HG02763 (cell line): ENCODE results near the gene IMPG2.

Source experiments
- ATAC-seq: cut with Tn5 transposase; IDR thresholded peaks from one replicate; pipeline ENCODE4 v1.9.1; 2021; ENCODE audit warnings: mild to moderate bottlenecking, moderate library complexity; ENCODE audit not compliant: unreplicated experiment

IMPG2 gene

DNA sequence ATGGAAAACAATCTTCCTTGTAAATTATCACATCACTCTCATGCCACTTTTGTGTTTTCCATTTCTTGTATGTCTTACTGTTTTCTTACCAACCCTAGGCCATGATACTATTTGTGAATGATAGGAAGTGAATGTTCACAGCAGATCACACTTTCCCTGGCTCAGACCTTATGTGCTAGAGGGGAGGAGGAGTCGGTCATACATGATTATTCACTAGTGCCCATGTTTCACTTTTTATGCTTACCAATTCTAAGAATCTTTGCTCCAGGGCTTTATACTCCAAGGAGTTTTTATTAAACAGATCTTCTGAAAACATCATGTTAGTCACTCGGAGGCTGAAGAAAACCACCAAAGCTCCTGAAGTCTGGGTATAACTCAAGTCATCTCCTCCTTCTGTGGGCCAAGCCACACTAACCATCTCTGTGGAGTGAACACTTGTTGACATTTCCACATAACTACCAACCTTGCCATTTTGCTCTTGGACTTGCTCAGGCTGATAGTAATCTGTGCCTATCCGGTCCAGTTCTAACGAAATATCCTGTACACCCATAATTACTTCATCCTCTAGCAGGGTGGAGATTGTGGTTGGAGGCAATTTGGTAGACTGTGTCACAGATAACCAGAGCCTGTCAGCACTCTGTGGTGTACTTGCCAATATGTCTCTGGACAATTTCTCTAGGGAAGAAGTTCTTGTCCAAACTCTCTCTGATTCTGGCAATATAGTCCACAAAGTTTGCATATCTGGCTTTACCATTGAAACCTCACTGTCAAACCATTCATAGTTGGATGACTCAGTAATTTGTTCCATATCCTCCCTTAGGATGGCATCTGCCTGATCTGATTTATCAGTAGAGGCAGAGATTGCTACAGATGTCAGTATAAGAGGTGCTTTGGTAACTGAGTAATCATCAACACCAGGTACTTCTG, 76.8 kb downstream of the IMPG2 start:
- no peak for ATAC-seq

DNA sequence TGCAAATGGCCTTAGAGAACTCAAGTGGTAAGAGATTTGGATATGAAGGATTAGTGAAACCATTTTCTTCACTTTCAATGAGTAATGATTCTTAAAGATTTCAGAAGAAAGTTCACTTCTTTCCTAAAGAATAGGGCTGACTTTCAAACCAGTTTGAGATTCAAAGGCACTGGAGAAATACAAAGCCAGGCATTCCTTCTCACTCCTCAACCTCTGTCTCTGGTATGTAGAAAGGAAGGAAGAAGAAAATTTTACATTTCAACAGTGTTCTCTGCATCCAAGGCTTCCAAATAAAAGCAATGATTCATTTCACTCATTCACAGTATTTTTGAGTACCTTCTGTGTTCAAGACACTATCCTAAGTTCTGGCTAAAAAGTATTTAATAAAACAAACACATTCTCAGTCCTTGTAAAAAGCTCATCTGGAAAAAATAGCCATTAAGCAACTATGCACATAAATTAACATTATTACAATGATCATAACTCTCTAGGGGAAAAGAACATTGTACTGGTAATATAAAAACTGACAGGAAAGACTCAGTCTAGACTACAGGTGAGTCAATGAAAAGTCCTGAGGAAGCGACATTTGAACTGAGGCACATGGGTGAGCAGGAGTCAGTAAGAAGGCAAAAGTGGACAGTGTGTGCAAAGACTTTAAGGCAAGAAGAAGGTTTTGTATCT, 79.5 kb downstream of the IMPG2 start:
- ATAC-seq = no peak

DNA sequence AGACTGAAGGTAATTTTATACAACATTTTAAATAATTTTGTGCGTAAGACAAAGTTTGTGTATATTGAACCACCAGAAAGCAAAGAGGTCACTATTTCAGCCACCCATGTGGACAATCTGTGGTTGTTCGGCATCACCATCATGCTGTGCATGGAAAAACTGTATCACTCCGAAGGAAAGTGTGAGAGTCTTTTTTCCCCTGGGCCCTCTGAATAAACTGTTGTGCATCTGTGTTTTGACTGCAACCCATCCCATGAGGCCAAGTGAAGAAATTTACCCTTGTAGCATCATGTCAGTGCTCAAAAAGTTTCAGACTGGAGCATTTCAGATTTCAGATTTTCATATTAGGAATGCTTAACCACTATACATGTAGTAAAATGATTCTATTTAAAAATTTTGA, 85.3 kb downstream of the IMPG2 start:
- ATAC-seq = no peak

DNA sequence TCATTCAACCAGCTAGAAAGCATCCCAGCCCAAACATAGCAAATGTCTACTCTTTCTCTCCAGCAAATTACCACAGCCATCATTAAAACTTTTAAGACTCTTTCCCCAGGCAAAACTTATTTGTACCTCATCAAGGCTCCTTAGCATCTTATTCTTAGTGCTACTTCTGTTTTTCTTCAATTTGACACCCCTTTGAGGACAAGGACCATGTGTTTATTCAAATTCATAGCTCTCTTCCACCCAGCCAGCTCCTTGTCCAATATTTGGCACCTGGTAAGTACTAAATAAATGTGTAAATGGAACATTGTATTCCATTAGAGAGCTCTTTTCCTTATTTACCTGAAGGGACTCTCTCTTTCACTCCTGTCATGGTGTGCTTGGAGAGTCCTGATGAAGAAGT, 89.8 kb downstream of the IMPG2 start:
- no peak for ATAC-seq

DNA sequence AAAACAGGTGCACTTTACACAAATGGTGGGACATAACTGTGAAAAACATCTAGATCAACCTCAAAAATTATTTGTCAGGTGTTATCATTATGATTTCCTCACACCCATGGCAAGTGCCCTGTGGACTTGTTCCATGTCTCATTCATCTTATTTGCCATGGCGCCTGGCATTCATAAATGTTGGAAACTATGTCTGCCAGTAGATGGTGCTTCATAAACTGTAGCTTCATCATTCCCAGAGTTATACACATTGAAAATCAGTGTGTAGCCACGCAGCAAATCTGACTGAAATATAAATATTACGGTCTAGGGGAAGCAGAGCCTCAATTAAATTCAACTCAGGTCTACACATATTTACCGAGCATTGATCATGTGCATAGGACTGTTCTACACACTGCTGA, 90.7 kb downstream of the IMPG2 start:
- ATAC-seq = no peak

DNA sequence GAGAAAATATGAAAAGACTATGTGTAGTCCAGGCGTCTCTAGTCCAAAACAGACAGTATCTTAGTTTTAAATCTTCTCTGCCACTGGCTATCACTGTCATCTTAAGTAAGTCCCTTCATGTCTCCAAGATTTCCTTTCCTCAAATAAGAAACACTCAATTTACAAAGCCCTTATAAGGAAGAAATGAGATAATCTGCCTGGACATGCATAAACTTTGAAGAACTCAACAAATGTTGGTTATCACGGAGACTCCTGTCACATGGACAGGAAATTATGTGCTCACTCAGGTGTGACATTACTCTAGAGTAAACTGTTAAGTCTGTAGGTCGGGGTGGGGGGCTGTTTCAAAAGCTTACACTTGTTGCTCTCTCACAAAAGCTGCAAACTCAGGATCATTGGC, 91.9 kb downstream of the IMPG2 start:
- no peak for ATAC-seq

DNA sequence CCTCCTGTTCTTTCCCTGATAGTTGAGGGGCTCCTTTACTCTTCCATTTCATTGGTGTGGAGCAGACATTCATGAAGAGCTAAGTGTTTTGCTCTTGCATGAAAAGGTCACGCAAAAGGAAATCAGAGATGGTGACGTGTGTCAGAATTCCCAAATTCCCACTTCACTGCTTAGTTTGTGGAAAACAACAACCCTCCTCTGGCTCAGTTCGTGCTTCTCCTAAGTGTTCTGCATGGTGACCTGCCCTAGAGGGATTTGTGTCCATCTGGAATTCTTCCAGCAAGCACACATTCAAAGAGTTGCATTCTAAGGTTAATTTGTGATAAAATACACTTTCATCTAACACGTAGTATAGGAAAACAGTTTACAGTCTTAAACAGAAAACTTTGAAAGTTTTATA, 95.6 kb downstream of the IMPG2 start:
- ATAC-seq = no peak

DNA sequence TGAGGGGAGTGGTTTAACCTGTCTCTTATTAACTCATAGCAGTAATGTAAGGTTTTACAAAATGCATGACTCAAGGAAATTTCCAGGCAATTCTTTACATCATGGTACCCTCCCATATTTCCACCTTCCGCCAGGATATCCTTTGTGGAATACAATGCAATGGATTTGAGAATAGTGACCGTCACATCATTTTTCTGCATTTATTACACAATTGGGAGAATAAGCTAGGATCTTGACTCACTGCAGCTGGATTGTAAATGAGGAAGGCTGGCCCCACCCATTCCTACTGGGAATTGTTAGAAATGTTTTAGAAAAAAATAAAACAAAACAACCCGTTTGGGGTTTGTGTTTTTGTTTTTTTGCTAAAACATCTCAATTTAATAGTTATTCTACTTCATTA, 97.4 kb downstream of the IMPG2 start:
- ATAC-seq = no peak

DNA sequence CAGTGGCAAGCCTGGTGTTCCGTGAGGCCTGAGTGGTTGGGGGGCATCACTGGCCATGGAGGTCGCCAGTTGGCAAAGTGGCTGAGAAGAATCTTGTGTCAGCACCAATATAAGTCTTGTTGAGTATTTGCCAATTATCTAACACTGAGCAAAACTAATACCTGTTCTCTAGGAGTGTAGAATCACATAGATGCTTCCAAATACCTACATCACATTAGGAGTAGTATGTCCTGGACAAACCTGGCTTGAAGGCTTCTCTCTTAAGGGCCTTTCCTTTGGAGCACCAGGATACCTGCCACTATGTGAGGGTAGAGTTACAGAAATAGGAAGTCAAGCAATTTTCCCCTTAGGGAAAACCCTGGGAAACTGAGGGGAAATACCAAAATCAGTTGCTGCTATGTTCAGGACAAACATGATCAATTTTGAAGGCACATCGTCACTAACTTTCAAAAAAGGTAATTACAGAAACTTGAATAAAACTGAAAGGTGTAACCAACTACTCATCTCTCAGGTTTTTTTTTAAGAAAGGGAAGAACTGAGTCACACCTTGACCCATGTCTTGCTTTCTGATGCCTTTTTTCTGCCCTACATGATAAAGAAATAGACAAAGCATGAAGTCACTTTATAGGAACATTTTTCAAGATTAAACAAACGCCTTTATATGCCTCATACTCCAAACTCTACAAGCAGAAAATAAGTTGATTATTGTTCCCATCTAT, 100.4 kb downstream of the IMPG2 start:
- no peak for ATAC-seq

DNA sequence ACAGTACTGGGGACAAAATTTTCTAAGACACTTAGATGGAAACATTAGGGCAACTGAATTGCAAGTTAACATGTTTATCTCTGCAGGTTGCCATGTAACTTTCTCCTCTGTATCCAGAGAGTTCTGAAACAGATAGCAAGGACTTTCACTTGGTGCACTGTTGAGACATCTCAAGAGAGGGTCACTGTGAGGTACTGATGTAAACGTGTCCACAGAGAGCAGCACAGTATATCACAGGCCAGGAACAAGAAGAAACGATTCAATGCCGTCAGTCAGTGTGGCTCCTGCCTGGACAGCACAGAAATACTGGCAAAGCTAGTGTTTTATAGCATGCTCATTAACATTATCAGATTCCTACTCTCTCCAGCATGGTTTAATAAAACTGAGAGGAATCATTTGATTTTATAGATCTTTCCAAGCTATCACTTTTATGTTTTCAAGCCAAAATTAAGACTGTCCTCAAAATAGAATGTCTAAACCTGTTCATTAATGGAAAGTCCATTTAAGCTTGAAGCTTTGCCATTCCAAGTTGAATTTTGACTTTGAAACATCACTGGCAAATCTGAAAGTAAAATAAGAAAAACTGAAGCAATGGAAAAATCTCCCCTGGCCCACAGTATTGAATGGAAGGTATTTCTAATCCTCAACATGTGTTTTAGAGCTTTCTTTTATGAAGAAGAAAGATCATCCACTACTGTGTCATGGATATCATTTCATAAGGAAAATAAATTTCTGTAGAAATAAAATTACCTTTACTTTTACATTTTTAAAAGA, 102.7 kb downstream of the IMPG2 start:
- no peak for ATAC-seq

DNA sequence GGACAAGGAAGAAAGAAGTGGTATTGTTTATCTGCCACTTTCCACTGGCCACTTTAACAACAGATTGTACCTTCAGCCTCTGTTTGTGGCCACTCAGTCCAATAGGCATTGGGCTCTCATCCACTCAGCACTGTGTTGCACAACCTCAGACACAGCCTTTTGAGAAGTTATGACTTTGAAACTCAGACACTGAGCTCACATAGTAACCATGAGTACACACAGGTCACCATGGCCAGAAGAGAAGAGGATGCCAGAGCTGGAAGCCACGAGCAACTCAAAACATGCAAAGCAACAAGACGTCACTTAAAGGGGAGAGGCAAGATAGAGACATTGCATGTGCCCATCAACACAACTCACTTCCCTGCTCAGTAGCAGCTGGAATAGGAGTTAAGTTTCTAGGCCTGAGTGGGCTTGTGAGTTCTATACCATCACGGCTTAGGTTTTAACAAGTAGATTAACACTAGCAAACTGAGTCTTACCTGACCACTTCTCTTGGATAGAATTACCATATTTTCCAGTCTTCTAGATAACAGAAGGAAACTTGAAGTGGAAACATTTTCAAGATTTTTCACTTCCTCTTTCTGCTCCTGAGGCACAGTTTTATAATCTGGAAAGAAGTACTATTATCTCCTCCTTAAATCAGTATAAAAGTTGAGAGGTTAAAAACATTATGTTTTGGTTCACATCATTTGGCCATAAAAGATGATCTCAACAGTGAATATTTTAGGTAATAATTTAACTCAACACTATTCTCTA, 103.5 kb downstream of the IMPG2 start:
- no peak for ATAC-seq

DNA sequence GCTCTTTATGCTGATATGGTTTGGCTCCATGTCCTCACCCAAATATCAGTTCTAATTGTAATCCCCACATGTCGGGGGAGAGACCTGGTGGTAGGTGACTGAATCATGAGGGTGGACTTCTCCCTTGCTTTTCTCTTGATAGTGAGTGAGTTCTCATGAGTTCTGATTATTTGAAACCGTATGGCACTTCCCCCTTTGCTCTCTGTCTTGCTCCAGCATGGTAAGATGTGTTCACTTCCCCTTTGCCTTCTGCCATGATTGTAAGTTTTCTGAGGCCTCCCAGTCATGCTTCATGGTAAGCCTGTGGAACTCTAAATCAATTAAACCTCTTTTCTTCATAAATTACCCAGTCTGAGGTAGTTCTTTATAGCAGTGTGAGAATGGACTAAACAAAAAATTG, 107.6 kb downstream of the IMPG2 start:
- no peak for ATAC-seq

DNA sequence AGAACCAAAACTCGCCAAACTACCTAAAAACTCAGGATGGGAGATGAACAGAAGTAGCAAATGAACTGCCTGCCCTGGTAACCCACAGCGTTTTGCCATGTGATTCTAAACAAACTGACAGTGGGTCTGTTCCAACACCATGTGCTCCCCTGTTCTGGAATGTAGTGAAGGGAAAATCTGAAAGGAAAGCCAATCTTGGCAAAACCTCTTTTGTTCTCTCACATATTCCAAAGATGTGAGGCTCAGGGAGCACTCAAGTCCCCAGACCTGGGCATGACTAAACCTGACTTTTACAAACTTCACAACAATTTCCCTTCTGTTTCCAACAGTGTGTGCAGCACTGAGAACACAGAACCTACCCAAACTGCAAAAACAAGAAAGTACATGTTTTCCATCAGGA, 116.1 kb downstream of the IMPG2 start:
- ATAC-seq = no peak

DNA sequence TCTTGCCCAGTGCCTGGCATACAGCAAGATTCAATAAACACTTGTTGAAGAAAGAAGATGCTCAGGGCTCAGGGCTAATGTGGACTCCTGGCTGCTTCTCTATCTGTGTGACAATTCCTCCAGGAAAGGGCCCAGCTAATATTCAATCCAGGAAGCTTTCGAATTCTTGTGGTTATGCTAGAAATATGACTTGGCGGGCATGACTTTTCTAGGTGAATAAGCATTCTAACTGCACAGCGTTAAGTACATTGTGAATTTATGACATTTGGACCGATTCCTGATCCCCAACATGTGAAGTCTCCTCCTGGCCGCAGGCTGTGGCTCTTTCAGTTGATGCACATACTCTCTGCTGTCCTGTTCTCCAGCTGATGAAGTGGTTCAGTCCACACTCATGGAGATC, 117.0 kb downstream of the IMPG2 start:
- no peak for ATAC-seq

DNA sequence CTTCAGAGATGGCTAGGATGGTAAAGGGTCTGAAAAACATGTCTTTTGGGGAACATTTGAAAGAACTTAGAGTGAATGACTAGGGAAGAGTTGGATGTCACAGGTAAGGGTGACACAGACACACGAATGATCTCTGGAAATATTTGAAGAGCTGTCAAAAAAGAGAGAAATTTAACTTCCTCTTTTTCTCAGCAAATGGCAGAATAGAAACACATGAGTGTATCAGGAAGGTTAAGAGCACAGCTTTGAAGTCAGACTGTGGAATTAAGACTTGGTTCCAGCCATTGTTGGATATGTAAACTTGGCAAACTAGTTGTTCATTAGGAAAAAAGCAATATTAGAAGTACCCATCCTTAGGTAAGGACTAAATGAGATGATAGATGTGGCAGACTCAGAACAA, 117.7 kb downstream of the IMPG2 start:
- no peak for ATAC-seq

DNA sequence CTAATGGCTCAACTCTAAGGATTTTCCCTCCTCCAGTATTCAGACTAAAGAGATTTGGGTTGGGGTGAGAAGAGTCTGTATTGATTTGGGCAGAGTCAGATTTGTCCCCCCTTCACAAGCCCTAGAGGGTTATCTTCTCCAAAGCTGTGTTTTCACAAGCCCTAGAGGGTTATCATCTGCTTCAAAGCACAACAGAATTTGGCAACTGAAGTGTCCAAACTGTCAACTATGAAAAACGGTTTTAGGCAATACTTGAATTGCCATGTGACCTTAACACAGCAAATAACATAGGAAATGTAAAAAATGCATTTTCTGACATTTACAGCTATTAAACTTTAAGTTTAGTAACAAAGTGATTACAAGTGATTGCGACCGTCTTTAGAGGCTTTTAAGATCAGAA, 119.9 kb downstream of the IMPG2 start:
- ATAC-seq = no peak

DNA sequence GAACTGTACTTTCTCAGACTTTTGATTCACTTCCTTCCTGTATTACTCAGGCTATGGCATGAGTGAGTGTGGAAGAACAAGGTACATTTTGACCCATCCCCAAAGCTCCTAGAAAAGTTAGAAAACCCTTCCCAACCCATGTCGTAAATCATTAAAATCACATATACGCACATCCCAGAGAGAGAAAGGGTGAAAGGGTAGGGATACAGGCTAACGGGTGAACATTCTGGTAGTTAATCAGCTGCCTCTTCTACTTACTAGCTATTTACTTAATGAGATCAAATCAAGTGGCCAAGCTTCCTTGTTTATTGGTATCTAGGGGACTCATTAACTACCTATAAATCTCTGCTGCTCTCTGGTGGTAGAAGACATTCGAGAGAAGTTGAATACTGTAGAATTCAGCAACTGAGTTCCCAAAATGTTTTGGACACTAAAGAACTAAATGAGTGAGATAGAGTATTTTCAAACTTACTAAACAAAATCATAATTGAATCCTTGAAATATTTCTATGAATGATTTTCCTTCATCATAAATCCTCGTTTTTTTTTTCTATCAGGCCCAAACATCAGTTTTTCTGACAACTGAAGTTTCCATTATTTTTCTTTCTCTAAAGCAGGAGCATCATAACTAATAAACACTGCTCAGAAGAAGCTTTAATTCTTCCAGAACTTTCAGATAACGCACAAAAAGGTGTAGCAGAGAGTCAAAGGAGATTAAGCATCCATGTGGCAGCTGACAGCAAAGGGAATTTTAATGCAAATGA, 124.2 kb downstream of the IMPG2 start:
- ATAC-seq = no peak

DNA sequence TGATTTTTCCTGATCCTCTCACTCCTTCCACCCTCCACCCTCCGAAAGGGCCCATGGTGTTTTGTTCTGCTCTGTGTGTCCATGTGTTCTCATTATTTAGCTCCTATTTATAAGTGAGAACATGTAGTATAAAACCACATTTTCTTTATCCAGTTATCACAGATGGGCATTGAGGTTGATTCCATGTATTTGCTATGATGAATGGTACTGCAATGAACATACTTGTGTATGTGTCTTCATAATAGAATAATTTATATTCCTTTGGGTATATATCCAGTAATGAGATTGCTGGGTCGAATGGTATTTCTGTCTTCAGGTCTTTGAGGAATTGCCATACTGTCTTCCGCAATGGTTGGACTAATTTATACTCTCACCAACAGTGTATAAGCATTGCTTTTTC, 126.0 kb downstream of the IMPG2 start:
- ATAC-seq = no peak

DNA sequence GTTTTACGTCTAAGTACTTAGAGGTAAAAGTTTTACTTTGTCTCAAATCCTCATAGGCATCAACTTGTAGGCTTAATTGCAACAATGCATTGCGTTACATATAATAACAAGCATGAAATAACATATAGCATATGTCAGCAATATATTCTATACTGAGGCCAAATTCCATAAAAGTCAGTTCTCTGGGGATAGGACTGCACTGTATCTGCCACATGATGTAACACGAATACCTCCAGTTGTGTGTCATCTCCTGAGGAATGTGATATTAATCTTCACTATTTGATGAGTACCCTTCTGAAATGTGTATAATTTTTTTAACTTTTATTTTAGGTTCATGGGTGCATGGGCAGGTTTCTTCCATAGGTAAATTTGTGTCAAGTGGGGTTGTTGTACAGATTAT, 126.4 kb downstream of the IMPG2 start:
- ATAC-seq = no peak

DNA sequence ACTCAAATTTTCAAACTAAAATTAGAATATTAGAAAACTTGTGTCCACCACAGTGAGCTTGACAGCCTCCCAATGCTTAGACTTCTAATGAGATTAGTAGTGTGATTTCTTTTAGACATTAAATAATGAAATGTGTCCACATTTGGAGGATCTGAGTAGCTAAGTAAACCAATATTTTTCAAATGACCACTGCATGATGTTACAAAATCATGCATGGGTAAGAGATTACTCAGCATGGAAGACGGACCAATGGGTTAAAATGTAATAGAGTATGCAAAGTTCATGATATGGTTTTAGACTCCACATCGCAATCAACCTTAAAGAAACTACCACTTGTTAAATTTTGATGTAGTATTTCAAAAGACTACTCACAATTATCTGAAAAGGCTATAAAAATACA, 130.6 kb downstream of the IMPG2 start:
- ATAC-seq = no peak
